ENCODE results near the gene HOMER1. TPM values are rescaled to one million over a fixed set of nuclear protein-coding genes. Genes with fewer than 3 reads are reported as not detected.

The HOMER1 gene
- total and polyA plus RNA-seq, 2 of the 13 experiments (the other 11 are each of a cell fraction or from before 2014, with no cell fraction given) = 5.3 to 24.8 TPM

GRCh38 chr5:79513704-79514390 is at the start of gene HOMER1 (continued):
- peak; percentile 27; the same call in 1 of the 2 replicates for TF ChIP-seq NKX3-1 (CRISPR knock-in tag; IDR thresholded peaks at IDR 0.05)
- no peak for TF ChIP-seq ARNT (IDR thresholded peaks at IDR 0.05)
- 0 out of 2 replicates have a peak, but pooled peaks have one; percentile 74 for TF ChIP-seq CREB3 (CRISPR knock-in tag; IDR thresholded peaks at IDR 0.05)
- TF ChIP-seq, protein P1, sequence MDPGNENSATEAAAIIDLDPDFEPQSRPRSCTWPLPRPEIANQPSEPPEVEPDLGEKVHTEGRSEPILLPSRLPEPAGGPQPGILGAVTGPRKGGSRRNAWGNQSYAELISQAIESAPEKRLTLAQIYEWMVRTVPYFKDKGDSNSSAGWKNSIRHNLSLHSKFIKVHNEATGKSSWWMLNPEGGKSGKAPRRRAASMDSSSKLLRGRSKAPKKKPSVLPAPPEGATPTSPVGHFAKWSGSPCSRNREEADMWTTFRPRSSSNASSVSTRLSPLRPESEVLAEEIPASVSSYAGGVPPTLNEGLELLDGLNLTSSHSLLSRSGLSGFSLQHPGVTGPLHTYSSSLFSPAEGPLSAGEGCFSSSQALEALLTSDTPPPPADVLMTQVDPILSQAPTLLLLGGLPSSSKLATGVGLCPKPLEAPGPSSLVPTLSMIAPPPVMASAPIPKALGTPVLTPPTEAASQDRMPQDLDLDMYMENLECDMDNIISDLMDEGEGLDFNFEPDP (CRISPR knock-in tag; conservative IDR thresholded peaks at IDR 0.05) = peak; percentile 96
- TF ChIP-seq, protein P2, sequence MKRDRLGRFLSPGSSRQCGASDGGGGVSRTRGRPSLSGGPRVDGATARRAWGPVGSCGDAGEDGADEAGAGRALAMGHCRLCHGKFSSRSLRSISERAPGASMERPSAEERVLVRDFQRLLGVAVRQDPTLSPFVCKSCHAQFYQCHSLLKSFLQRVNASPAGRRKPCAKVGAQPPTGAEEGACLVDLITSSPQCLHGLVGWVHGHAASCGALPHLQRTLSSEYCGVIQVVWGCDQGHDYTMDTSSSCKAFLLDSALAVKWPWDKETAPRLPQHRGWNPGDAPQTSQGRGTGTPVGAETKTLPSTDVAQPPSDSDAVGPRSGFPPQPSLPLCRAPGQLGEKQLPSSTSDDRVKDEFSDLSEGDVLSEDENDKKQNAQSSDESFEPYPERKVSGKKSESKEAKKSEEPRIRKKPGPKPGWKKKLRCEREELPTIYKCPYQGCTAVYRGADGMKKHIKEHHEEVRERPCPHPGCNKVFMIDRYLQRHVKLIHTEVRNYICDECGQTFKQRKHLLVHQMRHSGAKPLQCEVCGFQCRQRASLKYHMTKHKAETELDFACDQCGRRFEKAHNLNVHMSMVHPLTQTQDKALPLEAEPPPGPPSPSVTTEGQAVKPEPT (CRISPR knock-in tag; IDR thresholded peaks at IDR 0.05; ENCODE audit: low read depth) = peak; percentile 15; the same call in 1 of the 2 replicates
- peak; percentile 81 for TF ChIP-seq BATF2 (CRISPR knock-in tag; IDR thresholded peaks at IDR 0.05)
- TF ChIP-seq AGO2 (optimal IDR thresholded peaks at IDR 0.05; ENCODE audit: low read depth, low read length) = peak; percentile 73
- no peak for TF ChIP-seq ZNF207 (IDR thresholded peaks at IDR 0.05; ENCODE audit: borderline replicate concordance)
- TF ChIP-seq RBM39 (IDR thresholded peaks at IDR 0.05; ENCODE audit: low read depth, low read length, poor library complexity, severe bottlenecking) = peak; percentile 59
- TF ChIP-seq ZNF598 (CRISPR knock-in tag; IDR thresholded peaks at IDR 0.05; ENCODE audit: borderline replicate concordance) = 0 out of 2 replicates have a peak, but pooled peaks have one; percentile 40
- TF ChIP-seq ZNF234 (CRISPR knock-in tag; conservative IDR thresholded peaks at IDR 0.05) = 0 out of 2 replicates have a peak, but pooled peaks have one; percentile 28
- TF ChIP-seq BORCS8-MEF2B (CRISPR knock-in tag; IDR thresholded peaks at IDR 0.05) = peak; percentile 66
- TF ChIP-seq MXD4 (CRISPR knock-in tag; IDR thresholded peaks at IDR 0.05) = 0 out of 2 replicates have a peak, but pooled peaks have one; percentile 32
- TF ChIP-seq SP1 (IDR thresholded peaks at IDR 0.05) = no peak
- TF ChIP-seq SP1 (CRISPR knock-in tag; IDR thresholded peaks at IDR 0.05) = peak; percentile 26; the same call in 1 of the 2 replicates
- TF ChIP-seq FOXO1 (CRISPR knock-in tag; IDR thresholded peaks at IDR 0.05) = no peak; the same call in 1 of the 2 replicates
- TF ChIP-seq TARDBP (CRISPR knock-in tag; IDR thresholded peaks at IDR 0.05) = peak; percentile 38; the same call in 1 of the 2 replicates
- TF ChIP-seq TFDP2 (CRISPR knock-in tag; IDR thresholded peaks at IDR 0.05) = peak; percentile 34; the same call in 1 of the 2 replicates
- TF ChIP-seq, protein P3, sequence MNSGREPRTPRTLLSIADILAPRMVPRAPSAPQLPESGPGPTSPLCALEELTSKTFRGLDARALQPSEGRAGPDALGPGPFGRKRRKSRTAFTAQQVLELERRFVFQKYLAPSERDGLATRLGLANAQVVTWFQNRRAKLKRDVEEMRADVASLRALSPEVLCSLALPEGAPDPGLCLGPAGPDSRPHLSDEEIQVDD (CRISPR knock-in tag; IDR thresholded peaks at IDR 0.05; ENCODE audit: borderline replicate concordance) = no peak
- TF ChIP-seq CCAR2 (optimal IDR thresholded peaks at IDR 0.05; ENCODE audit: low read depth, low read length) = peak; percentile 26
- TF ChIP-seq YY1 (IDR thresholded peaks at IDR 0.05; ENCODE audit: insufficient read depth, insufficient replicate concordance, low read depth, low read length) = peak; percentile 73
- peak; percentile 89; the same call in 1 of the 2 replicates for TF ChIP-seq GLI4 (CRISPR knock-in tag; IDR thresholded peaks at IDR 0.05; ENCODE audit: borderline replicate concordance)
